Measurements from ENCODE around the gene NSMCE4A.

DNA sequence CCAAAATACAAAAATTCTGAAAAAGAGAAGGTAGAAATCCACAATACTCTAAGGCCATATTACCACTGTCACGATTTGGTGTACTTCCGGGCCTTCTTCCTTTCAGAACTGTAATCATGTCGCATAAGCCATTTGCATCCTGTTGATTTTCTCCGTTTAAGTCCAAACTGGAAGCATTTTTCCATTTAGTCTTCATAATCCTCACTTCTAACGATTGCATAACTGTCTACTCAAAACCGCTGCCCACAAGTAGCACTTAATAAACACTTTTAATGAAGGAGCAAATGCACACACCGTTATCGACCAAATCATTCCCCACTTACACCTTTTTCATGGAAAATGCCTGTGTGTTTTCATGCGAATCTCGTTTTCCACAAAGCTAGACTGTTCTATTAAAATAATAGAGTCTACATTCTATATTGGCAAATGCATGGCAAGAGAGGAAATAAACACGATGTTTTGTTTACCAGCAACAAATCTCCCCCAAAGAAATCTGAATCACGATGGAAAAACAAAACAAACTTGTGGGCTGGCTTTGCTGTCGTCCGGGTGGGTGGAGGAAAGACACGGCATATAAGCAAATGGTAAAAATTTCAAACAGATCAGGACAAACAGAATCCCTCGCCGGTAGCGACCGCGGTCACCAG is 48.2 kb downstream of the NSMCE4A start:
- TF ChIP-seq POLR2A (IDR thresholded peaks at IDR 0.05), result no peak
- TF ChIP-seq, protein P1, sequence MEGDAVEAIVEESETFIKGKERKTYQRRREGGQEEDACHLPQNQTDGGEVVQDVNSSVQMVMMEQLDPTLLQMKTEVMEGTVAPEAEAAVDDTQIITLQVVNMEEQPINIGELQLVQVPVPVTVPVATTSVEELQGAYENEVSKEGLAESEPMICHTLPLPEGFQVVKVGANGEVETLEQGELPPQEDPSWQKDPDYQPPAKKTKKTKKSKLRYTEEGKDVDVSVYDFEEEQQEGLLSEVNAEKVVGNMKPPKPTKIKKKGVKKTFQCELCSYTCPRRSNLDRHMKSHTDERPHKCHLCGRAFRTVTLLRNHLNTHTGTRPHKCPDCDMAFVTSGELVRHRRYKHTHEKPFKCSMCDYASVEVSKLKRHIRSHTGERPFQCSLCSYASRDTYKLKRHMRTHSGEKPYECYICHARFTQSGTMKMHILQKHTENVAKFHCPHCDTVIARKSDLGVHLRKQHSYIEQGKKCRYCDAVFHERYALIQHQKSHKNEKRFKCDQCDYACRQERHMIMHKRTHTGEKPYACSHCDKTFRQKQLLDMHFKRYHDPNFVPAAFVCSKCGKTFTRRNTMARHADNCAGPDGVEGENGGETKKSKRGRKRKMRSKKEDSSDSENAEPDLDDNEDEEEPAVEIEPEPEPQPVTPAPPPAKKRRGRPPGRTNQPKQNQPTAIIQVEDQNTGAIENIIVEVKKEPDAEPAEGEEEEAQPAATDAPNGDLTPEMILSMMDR (IDR thresholded peaks at IDR 0.05), result no peak

All from body of pancreas (tissue), 4 donors.